ENCODE results near the gene SND1. TPM values are rescaled to one million over a fixed set of nuclear protein-coding genes. Genes with fewer than 3 reads are reported as not detected.

The SND1 gene
- total RNA-seq, 6 experiments from 2014 or later: 77.5 to 150 (median 126) TPM

DNA sequence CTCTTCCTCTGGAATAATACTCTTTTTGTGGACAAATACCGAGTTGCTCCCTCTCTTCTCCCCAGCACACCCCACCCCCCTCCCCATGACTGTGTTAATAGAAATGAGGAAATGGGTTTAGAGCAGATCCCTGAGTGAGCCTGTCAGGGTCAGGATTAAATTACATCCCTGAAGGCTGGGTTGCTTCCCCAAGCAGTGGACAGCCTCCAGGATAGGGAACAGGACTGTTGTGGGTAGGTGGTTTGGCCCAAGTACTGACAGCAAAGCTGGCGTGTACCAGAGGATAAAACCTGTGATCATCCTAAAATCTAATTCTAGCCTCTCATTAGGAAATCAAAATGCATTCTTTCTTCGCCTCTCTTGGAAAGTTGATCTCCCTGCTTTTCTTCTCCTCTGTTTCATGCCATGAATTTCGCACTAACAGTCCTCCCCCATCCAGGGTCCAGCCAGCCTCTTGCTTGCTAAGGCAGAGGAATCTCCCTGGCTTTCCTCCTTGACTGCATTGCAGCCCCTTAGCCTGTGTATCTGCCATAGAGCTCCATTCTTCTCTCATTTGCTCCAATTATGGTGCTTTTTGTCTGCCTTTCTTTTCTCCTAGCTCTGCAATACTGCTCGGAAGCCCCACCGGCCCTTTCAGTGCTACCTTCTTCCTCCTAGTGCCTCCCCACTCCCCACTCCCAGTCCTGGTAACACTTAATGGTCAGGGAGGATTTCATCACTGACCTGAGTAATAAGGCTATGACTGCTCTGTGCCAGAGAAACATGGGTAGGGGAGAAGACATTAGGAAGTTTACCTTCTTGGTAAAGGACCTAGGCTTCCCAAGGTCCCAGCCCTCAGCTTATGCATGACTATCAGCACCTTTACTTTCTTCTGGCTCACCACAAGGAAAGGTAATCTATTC, 370.9 kb downstream of the SND1 start:
- no peaks in the 10 kb centered on the region for H3K9me3 ChIP-seq

DNA sequence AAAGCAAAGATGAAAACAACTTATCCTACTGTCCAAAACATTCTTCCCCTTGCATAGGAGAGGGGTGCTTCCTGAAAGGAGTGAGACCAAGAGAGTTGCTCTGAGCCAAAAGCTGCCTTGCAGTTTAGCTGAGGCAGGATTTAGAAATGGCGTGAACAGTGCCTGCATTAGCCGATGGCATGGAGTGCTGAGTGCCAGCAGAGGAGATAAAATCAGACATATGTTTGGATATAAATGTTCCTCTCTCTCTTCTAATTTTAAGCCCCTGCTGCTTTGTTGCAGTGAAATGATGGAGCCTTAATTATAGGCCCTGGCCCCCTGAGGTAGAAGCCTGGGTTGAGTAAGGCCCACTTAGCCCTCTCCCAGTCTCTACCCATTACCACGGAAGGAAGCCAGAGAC, 372.2 kb downstream of the SND1 start:
- intact Hi-C loops (cut with DNase I): no loop called here
- Histone ChIP-seq H3K4me3 (no peak overlapping the region), H3K9me3 (no peaks in the 10 kb centered on the region), H3K27me3 (no peaks in the 10 kb centered on the region), H3K36me3 (peaks cover 0 to 7% (median 0%) of the 10 kb centered on the region in 4 donors), H3K4me1 (peaks cover 0 to 20% (median 0%) of the 10 kb centered on the region in 4 donors), H3K27ac (no peak overlapping the region)
- no peak for DNase-seq
- TF ChIP-seq, protein P1, sequence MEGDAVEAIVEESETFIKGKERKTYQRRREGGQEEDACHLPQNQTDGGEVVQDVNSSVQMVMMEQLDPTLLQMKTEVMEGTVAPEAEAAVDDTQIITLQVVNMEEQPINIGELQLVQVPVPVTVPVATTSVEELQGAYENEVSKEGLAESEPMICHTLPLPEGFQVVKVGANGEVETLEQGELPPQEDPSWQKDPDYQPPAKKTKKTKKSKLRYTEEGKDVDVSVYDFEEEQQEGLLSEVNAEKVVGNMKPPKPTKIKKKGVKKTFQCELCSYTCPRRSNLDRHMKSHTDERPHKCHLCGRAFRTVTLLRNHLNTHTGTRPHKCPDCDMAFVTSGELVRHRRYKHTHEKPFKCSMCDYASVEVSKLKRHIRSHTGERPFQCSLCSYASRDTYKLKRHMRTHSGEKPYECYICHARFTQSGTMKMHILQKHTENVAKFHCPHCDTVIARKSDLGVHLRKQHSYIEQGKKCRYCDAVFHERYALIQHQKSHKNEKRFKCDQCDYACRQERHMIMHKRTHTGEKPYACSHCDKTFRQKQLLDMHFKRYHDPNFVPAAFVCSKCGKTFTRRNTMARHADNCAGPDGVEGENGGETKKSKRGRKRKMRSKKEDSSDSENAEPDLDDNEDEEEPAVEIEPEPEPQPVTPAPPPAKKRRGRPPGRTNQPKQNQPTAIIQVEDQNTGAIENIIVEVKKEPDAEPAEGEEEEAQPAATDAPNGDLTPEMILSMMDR (IDR thresholded peaks at IDR 0.05): no peak
- no peak for TF ChIP-seq POLR2A (IDR thresholded peaks at IDR 0.05)
- no peak for ATAC-seq
- WGBS (ENCODE audit: insufficient coverage, low coverage, low lambda C conversion rate, missing lambda C conversion rate): 81% methylated on average over 3 of the region's 3 CpGs

More for the DNA sequence above, 370.9 kb downstream of the SND1 start:
- TF ChIP-seq, protein P1 (IDR thresholded peaks at IDR 0.05): no peak
- TF ChIP-seq POLR2A (IDR thresholded peaks at IDR 0.05): no peak
- H3K4me1 ChIP-seq: peaks cover 0 to 30% (median under 1%) of the 10 kb centered on the region in 4 donors
- intact Hi-C loops (cut with DNase I): no loop called here
- ATAC-seq (peak in 1 of 4 donors; percentile 6), DNase-seq (no peak)
- H3K27me3 ChIP-seq: no peaks in the 10 kb centered on the region
- H3K36me3 ChIP-seq: peaks cover 0 to 7% (median 0%) of the 10 kb centered on the region in 4 donors
- H3K27ac ChIP-seq: no peak overlapping the region
- no peak overlapping the region for H3K4me3 ChIP-seq
- WGBS (ENCODE audit: insufficient coverage, low coverage, low lambda C conversion rate, missing lambda C conversion rate): 75% methylated on average over 3 of the region's 6 CpGs

DNA sequence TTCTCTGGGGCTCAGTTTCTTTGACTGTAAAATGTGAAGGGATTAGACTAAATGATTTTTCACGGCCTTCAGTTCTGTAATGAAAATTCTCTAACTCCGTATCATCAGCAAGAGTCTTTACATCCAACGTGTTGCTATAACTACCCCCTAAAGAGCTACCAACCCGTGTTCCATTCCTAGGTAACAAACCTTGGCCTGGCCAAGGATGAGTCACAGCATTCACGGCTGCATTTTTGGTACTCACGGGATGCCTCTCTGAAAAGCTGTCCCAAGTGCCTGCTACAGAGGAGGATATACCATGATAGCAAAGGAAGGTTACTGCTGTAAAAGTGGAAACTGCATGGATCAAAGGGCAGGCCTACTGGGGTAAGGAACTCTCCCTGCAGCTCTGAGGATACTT, 373.4 kb downstream of the SND1 start:
- intact Hi-C loops (cut with DNase I): no loop called here
- Histone ChIP-seq H3K4me3 (no peak overlapping the region), H3K27me3 (no peaks in the 10 kb centered on the region), H3K36me3 (peaks cover 0 to 7% (median 0%) of the 10 kb centered on the region in 4 donors), H3K9me3 (no peaks in the 10 kb centered on the region), H3K27ac (no peak overlapping the region), H3K4me1 (peaks cover 0 to 33% (median 2%) of the 10 kb centered on the region in 4 donors)
- WGBS (ENCODE audit: insufficient coverage, low coverage, low lambda C conversion rate, missing lambda C conversion rate): 76% methylated on average over 3 of the region's 6 CpGs
- ATAC-seq (no peak), DNase-seq (no peak)
- no peak for TF ChIP-seq POLR2A (IDR thresholded peaks at IDR 0.05)
- TF ChIP-seq, protein P1 (IDR thresholded peaks at IDR 0.05): no peak

- Histone ChIP-seq H3K27me3 (no peaks in the 10 kb centered on the region), H3K4me1 (peaks cover 0 to 33% (median 2%) of the 10 kb centered on the region in 4 donors), H3K4me3 (no peak overlapping the region), H3K9me3 (no peaks in the 10 kb centered on the region), H3K27ac (no peak overlapping the region), H3K36me3 (peaks cover 0 to 6% (median 0%) of the 10 kb centered on the region in 4 donors)
- ATAC-seq (no peak), DNase-seq (no peak)
- intact Hi-C loops (cut with DNase I): no loop called here
- 58% methylated on average over 2 of the region's 2 CpGs for WGBS (ENCODE audit: insufficient coverage, low coverage, low lambda C conversion rate, missing lambda C conversion rate)
- TF ChIP-seq, protein P1 (IDR thresholded peaks at IDR 0.05): no peak
- TF ChIP-seq POLR2A (IDR thresholded peaks at IDR 0.05): no peak
Measured at GRCh38 chr7:128025819-128026218, 373.8 kb downstream of the SND1 start.

Measured in right lobe of liver (tissue), 6 donors.